SK-N-SH treated with all-trans-retinoic acid at 6 μM for 48 hours (cell line): ENCODE measurements around the gene ADRA2C.

ENCODE experiments used
- ARNTL ChIP-seq: fragments of 450-650 bp; formaldehyde crosslinking; IDR thresholded peaks from 2 replicates; pipeline ENCODE4 v1.5.0; 2020; ENCODE audit warnings: low read depth, mild to moderate bottlenecking, moderate library complexity, borderline replicate concordance
- CSDC2 ChIP-seq: fragments of 250-450 bp; sonication (Bioruptor Pico); IDR thresholded peaks from 2 replicates; pipeline ENCODE4 v1.5.0; 2020; ENCODE audit warnings: mild to moderate bottlenecking, moderate library complexity
- GLIS3 ChIP-seq: fragments of 250-450 bp; sonication (Bioruptor Pico); IDR thresholded peaks from 2 replicates; pipeline ENCODE4 v1.5.0; 2020; ENCODE audit warnings: mild to moderate bottlenecking, moderate library complexity
- RARB ChIP-seq: fragments of 250-450 bp; sonication (Bioruptor Pico); IDR thresholded peaks from 2 replicates; pipeline ENCODE4 v1.8.0; 2021; ENCODE audit warnings: mild to moderate bottlenecking, moderate library complexity
- TCF4 ChIP-seq: fragments of 250-450 bp; sonication (Bioruptor Pico); IDR thresholded peaks from 2 replicates; pipeline ENCODE4 v1.8.0; 2021; ENCODE audit warnings: mild to moderate bottlenecking, moderate library complexity, borderline replicate concordance
- ZFP3 ChIP-seq: fragments of 250-450 bp; sonication (Bioruptor Pico); IDR thresholded peaks from 2 replicates; pipeline ENCODE4 v1.5.0; 2020; ENCODE audit warnings: mild to moderate bottlenecking, moderate library complexity
- TF ChIP-seq, protein P1 (sequence below): fragments of 250-450 bp; sonication (Bioruptor Pico); IDR thresholded peaks from 2 replicates; pipeline ENCODE4 v1.8.0; 2021; ENCODE audit warnings: low read depth, mild to moderate bottlenecking, moderate library complexity, borderline replicate concordance
- TF ChIP-seq, protein P2 (sequence below): fragments of 250-450 bp; sonication (Bioruptor Pico); IDR thresholded peaks from 2 replicates; pipeline ENCODE4 v1.5.1; 2021; ENCODE audit warnings: mild to moderate bottlenecking, moderate library complexity
- TF ChIP-seq, protein P3 (sequence below): fragments of 250-450 bp; sonication (Bioruptor Pico); IDR thresholded peaks from 2 replicates; pipeline ENCODE4 v1.5.0; 2020; ENCODE audit warnings: mild to moderate bottlenecking, moderate library complexity

DNA sequence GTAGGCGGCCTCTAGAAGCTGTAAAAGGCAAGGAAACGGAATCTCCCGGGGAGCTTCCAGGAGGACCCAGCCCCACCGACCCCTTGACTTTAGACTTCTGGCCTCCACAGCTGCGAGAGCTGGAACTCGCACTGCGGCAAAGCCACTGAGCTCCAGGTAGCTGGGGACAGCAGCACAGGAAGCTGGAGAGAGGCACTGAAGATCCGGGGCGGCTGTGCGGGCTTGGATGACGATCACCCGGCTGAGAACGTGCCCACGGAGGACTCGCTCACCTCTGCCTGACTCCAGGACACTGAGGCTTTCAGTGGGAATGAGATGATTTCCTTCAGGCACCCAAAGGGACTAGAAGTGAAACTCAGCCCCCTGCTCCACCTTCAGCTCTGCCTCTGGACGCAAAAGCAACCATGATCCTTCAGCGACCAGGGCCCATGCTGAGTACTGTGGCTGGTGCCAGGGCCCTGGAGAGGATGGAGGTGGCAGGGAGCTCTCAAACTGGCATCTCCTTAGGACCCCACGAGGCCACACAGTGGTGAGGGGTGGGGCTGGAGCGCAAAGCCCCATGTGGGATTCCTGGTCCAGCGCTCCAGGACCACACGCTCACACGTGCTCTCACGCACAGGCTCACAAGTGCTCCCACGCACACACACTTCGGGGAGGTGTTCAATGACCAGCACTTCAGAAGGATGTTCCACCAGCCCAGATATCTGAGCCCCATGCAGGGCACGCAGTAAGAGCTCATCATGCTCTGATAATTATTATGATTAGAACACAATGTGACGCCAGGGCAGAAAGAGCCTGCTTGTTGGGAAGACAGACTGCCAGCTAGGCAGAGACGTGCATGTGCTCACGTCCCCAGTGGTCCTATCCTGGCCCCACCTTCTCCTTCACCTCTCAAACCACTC is 47.2 kb downstream of the ADRA2C start:
- TF ChIP-seq, protein P1, sequence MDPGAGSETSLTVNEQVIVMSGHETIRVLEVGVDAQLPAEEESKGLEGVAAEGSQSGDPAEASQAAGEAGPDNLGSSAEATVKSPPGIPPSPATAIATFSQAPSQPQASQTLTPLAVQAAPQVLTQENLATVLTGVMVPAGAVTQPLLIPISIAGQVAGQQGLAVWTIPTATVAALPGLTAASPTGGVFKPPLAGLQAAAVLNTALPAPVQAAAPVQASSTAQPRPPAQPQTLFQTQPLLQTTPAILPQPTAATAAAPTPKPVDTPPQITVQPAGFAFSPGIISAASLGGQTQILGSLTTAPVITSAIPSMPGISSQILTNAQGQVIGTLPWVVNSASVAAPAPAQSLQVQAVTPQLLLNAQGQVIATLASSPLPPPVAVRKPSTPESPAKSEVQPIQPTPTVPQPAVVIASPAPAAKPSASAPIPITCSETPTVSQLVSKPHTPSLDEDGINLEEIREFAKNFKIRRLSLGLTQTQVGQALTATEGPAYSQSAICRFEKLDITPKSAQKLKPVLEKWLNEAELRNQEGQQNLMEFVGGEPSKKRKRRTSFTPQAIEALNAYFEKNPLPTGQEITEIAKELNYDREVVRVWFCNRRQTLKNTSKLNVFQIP (CRISPR knock-in tag): no peak
- TF ChIP-seq ZFP3 (CRISPR knock-in tag) (no peak), CSDC2 (CRISPR knock-in tag) (no peak), GLIS3 (no peak), ARNTL (no peak), RARB (CRISPR knock-in tag) (no peak), TCF4 (CRISPR knock-in tag) (no peak)
- TF ChIP-seq, protein P2, sequence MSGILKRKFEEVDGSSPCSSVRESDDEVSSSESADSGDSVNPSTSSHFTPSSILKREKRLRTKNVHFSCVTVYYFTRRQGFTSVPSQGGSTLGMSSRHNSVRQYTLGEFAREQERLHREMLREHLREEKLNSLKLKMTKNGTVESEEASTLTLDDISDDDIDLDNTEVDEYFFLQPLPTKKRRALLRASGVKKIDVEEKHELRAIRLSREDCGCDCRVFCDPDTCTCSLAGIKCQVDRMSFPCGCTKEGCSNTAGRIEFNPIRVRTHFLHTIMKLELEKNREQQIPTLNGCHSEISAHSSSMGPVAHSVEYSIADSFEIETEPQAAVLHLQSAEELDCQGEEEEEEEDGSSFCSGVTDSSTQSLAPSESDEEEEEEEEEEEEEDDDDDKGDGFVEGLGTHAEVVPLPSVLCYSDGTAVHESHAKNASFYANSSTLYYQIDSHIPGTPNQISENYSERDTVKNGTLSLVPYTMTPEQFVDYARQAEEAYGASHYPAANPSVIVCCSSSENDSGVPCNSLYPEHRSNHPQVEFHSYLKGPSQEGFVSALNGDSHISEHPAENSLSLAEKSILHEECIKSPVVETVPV (CRISPR knock-in tag): no peak
- TF ChIP-seq, protein P3, sequence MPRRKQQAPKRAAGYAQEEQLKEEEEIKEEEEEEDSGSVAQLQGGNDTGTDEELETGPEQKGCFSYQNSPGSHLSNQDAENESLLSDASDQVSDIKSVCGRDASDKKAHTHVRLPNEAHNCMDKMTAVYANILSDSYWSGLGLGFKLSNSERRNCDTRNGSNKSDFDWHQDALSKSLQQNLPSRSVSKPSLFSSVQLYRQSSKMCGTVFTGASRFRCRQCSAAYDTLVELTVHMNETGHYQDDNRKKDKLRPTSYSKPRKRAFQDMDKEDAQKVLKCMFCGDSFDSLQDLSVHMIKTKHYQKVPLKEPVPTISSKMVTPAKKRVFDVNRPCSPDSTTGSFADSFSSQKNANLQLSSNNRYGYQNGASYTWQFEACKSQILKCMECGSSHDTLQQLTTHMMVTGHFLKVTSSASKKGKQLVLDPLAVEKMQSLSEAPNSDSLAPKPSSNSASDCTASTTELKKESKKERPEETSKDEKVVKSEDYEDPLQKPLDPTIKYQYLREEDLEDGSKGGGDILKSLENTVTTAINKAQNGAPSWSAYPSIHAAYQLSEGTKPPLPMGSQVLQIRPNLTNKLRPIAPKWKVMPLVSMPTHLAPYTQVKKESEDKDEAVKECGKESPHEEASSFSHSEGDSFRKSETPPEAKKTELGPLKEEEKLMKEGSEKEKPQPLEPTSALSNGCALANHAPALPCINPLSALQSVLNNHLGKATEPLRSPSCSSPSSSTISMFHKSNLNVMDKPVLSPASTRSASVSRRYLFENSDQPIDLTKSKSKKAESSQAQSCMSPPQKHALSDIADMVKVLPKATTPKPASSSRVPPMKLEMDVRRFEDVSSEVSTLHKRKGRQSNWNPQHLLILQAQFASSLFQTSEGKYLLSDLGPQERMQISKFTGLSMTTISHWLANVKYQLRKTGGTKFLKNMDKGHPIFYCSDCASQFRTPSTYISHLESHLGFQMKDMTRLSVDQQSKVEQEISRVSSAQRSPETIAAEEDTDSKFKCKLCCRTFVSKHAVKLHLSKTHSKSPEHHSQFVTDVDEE (CRISPR knock-in tag): no peak
